Measurements from ENCODE around the gene SECTM1.

Gene SECTM1

DNA sequence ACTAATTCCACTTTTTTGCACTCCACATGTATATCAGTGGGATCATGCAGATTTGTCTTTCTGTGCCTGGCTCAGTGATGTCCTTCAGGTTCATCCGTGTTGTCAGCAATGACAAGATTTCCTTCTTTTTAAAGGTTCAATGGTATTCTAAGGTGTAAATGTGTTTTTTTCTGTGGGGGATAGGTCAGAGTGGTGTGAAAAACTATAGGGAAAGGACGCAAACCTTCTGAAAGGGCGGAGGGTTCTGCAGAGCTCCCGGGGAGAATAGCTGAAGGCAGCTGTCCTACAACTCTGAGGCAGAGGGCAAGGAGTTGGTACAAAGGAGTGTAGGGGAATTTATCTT, 38.1 kb downstream of the SECTM1 start:
- H3K4me1 ChIP-seq (ENCODE audit: control insufficient read depth, insufficient read depth, low read length), result no peaks in the 10 kb centered on the region
- H3K36me3 ChIP-seq (ENCODE audit: control insufficient read depth, insufficient read depth, low read length), result no peaks in the 10 kb centered on the region
- no peaks in the 10 kb centered on the region for H3K9me3 ChIP-seq (ENCODE audit: control insufficient read depth, insufficient read depth, low read length)
- H3K9ac ChIP-seq (ENCODE audit: low read depth, low read length), result no peak overlapping the region
- no peaks in the 10 kb centered on the region for H3K27me3 ChIP-seq (ENCODE audit: control insufficient read depth, insufficient read depth, low read length)
- no peak overlapping the region for H3K4me3 ChIP-seq (ENCODE audit: low read depth, low read length)

DNA sequence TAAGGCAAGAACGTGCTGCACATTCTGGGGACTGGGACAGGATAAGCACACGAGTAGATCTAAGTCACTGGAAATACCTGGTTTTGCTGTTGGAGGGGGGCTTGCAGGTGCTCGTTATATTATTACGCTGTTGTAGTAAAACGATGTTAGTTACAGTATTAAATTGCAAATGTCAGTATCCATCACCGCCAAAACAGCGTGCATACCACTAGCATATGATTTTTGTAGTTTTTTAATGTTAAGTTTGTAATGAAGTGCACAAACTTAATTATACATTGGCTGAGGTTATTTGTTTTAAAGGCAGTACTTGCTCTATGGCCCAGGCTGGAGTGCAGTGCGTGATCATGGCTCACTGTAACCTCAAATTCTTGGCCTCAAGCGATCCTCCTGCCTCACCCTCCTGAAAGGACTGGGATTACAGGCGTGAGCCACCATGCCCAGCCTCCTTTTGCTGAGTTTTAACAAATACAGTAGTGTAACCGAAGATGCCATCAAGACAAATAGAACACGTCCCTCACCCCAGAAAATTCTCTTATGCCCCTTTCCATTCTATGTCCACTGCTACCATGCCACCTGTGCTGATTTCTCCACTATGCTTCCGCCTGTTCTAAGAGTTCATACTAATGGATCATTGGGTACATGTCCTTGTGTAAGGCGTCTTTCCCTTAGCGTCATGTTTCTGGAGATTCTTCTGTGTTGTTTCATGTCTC, 39.3 kb downstream of the SECTM1 start:
- Histone ChIP-seq H3K36me3 (ENCODE audit: control insufficient read depth, insufficient read depth, low read length) (no peaks in the 10 kb centered on the region), H3K9ac (ENCODE audit: low read depth, low read length) (no peak overlapping the region), H3K9me3 (ENCODE audit: control insufficient read depth, insufficient read depth, low read length) (no peaks in the 10 kb centered on the region), H3K4me3 (ENCODE audit: low read depth, low read length) (peak overlapping the region; percentile 64), H3K27me3 (ENCODE audit: control insufficient read depth, insufficient read depth, low read length) (no peaks in the 10 kb centered on the region), H3K4me1 (ENCODE audit: control insufficient read depth, insufficient read depth, low read length) (no peaks in the 10 kb centered on the region)

DNA sequence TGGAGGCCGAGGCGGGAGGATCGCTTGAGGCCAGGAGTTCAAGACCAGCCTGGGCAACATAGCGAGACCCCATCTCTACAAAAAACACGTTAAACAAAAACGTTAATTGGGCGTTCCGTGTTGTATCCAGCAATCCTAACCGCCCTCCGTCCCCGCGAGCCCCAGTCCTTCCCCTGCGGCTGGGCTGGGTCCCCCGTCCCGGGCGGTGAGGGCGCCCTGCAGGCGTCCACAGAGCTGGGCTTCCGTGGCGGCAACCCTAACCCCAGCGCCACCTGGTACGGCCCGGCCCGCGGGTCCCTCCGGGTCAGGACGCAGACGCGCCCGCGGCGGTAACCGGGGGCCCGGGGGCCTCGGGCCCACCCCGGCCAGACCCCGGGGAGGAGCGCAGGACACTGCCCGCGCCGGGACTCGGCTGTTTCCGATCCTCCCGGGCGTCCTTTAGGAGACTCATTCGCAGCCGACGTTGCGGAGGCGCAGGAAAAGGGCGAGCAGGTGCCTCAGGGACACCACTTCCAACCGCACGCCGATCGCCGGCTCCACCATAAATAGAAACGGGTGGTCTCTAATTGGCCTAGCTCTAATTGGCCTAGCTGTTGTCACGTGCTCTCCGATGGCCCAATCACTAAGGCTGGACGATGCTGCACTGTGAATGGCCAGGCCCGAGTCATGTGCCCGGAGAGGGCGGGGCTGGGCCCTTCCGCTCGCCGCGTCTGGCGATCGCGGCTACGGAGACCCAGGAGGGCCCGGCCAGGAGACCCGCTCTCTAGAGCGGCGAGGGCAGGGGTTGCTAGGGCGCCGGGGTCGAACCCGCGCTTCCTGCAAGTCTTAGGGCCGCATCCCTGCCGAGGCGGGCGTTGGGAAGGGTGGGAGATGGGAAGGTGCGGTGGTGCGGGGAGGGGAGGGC, 41.1 kb downstream of the SECTM1 start:
- Histone ChIP-seq H3K4me1 (ENCODE audit: control insufficient read depth, insufficient read depth, low read length) (no peaks in the 10 kb centered on the region), H3K9me3 (ENCODE audit: control insufficient read depth, insufficient read depth, low read length) (no peaks in the 10 kb centered on the region), H3K36me3 (ENCODE audit: control insufficient read depth, insufficient read depth, low read length) (no peaks in the 10 kb centered on the region), H3K9ac (ENCODE audit: low read depth, low read length) (peak overlapping the region; percentile 76), H3K4me3 (ENCODE audit: low read depth, low read length) (peak overlapping the region; percentile 82), H3K27me3 (ENCODE audit: control insufficient read depth, insufficient read depth, low read length) (no peaks in the 10 kb centered on the region)

DNA sequence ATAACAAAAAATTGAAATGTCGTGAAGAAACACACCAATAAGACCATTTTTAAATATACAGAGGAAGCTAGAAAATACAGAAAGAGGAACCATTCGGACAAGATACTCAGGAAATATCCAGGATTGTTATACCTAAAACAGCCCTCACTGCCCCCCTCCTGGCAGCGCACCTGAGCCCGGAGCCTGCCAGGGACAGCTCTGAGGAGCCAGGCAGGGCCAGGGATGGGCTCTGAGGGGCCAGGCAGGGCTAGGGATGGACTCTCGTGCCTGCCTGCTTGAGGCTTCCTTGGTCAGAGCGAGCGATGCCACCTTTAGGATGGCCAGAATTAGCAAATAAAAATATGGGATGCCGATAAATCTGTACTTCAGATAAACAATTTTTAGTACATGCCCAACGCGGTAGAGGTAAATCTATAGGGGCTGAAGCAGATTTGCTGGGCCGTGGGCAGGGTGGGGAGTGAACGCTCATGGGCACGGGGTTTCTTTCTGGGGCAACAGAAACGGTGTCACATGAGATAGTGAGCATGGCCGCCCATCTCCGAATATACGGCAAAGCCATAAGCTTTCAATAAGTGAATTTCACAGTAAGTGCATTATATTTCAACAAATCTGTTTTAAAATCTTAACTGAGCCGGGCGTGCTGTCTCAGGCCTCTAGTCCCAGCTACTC, 41.9 kb downstream of the SECTM1 start:
- Histone ChIP-seq H3K9me3 (ENCODE audit: control insufficient read depth, insufficient read depth, low read length) (no peaks in the 10 kb centered on the region), H3K9ac (ENCODE audit: low read depth, low read length) (no peak overlapping the region), H3K4me1 (ENCODE audit: control insufficient read depth, insufficient read depth, low read length) (no peaks in the 10 kb centered on the region), H3K4me3 (ENCODE audit: low read depth, low read length) (peak overlapping the region; percentile 82), H3K27me3 (ENCODE audit: control insufficient read depth, insufficient read depth, low read length) (no peaks in the 10 kb centered on the region), H3K36me3 (ENCODE audit: control insufficient read depth, insufficient read depth, low read length) (no peaks in the 10 kb centered on the region)

DNA sequence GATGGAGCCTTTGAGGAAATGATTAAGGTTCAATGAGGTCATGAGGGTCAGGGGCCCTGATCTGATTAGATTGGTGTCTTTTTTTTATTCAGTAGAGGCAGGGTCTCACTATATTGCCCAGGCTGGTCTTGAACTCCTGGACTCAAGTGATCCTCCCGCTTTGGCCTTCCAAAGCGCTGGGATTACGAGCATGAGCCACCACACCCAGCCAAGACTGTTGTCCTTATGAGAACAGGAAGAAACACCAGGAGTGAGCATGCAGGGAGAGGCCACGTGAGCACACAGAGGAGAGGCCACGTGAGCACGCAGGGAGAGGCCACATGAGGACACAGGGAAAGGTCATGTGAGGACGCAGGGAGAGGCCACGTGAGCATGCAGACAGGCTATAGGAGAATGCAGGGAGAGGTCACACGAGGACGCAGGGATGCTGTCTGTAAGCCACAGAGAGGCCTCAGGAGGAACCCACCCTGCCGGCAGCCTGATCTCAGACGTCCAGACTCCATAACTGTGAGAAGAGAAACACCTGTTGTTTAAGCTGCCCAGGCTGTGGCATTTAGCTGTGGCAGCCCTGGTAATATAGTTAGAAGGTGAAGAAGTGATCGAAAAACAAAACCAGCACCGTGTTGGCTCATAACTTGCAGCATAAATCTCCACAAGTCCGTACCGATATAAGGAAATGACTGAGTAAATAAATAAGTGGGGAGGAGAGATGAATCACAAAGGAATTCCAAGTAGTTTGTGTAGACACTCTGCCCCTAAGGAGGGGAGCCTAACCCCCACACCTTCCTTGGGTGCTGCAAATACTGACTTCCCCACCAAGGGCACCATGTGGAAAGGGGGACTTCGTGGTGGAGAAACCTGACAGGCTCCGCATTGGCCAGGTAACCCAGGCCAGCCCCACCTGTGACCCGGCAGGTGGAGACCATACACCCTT, 45.4 kb downstream of the SECTM1 start:
- Histone ChIP-seq H3K9ac (ENCODE audit: low read depth, low read length) (no peak overlapping the region), H3K4me1 (ENCODE audit: control insufficient read depth, insufficient read depth, low read length) (no peaks in the 10 kb centered on the region), H3K9me3 (ENCODE audit: control insufficient read depth, insufficient read depth, low read length) (no peaks in the 10 kb centered on the region), H3K27me3 (ENCODE audit: control insufficient read depth, insufficient read depth, low read length) (no peaks in the 10 kb centered on the region), H3K36me3 (ENCODE audit: control insufficient read depth, insufficient read depth, low read length) (no peaks in the 10 kb centered on the region), H3K4me3 (ENCODE audit: low read depth, low read length) (no peak overlapping the region)

DNA sequence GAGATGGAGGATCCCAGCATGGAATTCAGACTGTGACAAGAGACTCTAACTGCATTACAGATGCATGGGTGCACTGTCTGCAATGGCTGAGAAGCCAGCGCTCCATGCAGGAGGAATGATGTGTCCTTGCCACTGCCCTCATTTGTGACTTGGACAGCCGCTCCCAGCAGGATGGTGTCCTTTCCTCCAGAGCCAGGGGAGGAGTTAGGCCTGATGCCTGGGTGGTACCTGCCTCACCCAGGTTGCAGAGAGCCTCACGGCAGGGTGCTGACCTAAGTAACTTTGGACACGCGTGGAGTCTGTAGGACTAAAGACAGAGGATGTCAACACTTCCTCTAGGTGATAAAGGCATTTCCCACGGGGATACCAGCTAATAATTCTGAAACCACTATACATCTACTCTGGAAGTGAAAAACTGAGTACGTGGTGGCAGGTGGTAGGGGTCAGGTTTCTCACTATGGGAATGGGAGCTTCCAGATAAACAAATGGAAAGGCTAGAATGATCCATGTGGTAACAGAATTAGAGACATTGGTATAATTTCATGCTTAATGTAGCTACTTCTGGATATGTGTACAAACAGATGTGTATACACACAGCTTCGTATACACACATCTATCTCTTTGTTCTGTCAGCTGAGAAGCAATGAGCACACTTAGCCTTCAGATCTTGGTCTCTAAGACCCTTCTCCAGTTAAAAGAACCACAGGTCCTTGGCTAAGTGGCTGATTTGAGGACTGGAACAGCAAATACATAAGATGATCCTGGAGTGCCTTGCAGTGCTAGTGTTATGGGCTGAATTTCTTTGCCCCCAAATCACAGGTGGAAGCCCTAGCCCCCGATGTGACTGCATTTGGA, 46.3 kb downstream of the SECTM1 start:
- Histone ChIP-seq H3K4me3 (ENCODE audit: low read depth, low read length) (no peak overlapping the region), H3K9ac (ENCODE audit: low read depth, low read length) (no peak overlapping the region), H3K36me3 (ENCODE audit: control insufficient read depth, insufficient read depth, low read length) (no peaks in the 10 kb centered on the region), H3K4me1 (ENCODE audit: control insufficient read depth, insufficient read depth, low read length) (no peaks in the 10 kb centered on the region), H3K27me3 (ENCODE audit: control insufficient read depth, insufficient read depth, low read length) (no peaks in the 10 kb centered on the region), H3K9me3 (ENCODE audit: control insufficient read depth, insufficient read depth, low read length) (no peaks in the 10 kb centered on the region)

DNA sequence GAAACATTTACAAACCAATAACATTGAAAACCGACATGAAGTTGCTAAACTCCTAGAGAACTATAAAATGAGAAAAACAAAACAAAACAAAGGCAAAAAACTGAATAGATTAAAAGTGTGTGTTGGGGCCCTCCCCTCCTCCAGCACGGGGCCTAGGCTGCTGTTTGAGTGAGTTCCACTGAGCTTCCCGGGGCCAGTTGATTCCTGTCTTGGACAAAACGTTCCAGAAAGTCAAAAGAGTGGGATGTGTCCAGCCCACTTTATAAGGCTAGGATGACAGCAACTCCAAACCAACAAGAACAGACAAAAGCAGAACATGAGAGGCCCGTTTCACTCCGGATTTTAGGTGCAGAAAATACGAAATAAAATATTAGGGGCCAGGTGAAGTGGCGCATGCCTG, 48.4 kb downstream of the SECTM1 start:
- H3K9ac ChIP-seq (ENCODE audit: low read depth, low read length), result no peak overlapping the region

DNA sequence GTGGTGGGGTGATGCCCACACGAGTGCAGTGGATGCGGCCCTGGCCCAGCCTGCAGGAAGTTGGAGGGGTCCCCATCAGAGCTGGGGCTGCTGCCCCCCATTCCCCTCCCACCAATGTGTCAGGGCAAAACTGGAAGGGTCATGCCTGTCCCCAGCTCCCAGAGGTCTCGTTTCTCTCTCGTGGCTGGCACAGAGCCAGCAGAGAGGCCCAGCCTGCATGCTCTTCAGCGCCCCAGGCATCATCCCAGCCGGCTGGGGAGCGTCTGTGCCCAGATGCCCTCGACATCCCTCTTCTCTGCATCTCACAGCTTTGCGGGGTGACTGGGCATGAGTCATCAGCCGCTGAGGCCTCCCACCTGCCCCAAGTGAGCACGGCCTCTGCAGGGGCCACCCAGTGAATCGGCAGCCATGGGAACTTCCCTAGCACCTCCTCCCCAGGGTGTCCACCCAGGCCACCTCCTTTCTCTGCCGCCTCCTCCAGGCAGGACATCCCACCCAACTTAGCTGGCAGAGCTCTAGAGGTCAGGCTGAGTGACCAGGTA, 50.3 kb downstream of the SECTM1 start:
- H3K4me1 ChIP-seq (ENCODE audit: control insufficient read depth, insufficient read depth, low read length), result no peaks in the 10 kb centered on the region
- H3K4me3 ChIP-seq (ENCODE audit: low read depth, low read length), result no peak overlapping the region
- H3K9ac ChIP-seq (ENCODE audit: low read depth, low read length), result no peak overlapping the region

More for the DNA sequence above, 48.4 kb downstream of the SECTM1 start:
- Histone ChIP-seq H3K27me3 (ENCODE audit: control insufficient read depth, insufficient read depth, low read length) (no peaks in the 10 kb centered on the region), H3K36me3 (ENCODE audit: control insufficient read depth, insufficient read depth, low read length) (no peaks in the 10 kb centered on the region), H3K4me3 (ENCODE audit: low read depth, low read length) (no peak overlapping the region), H3K9me3 (ENCODE audit: control insufficient read depth, insufficient read depth, low read length) (no peaks in the 10 kb centered on the region), H3K4me1 (ENCODE audit: control insufficient read depth, insufficient read depth, low read length) (no peaks in the 10 kb centered on the region)

DNA sequence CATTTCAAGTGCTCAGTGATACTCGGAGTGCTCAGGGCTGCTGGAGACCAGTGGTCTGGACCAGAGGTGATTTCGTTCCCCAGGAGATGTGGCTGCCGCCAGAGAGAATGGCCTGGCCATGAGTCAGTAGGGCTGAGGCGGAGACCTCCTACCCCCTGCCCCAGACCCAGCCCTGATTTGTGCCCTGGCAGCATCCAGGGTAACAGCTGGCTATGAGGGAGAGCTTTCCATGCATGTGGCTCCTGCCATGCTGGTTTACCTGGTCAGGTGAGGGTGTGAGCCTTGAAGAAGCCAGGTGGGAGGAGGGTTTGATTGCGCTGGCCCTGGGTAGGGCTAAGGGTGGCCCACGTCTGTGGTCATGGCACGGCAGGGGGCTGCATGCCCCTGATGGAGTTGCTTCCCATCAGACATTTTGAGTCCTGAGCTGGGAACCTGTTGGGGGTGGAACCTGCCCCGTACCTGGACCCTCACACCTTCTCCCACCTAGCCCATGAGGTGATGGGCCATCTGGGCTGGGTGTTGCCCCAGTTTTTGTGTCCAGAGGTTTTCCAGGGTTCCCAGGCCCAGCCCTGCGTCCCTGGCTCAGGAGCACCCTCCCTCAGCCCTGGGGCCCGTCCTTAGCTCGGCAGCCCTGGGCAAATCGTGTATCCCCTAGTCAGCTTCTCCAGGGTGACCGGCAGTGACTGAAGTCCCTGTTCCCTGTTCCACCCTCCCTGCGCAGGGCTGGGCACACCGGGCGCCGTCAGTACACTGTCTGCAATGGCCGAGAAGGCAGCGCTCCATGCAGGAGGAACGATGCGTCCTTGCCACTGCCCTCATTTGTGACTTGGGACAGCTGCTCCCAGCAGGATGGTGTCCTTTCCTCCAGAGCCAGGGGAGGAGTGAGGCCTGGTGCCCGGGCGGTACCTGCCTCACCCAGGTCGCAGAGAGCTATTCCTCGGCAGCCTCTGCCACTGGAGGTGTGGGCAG, 51.0 kb downstream of the SECTM1 start:
- H3K4me3 ChIP-seq (ENCODE audit: low read depth, low read length), result no peak overlapping the region
- no peaks in the 10 kb centered on the region for H3K36me3 ChIP-seq (ENCODE audit: control insufficient read depth, insufficient read depth, low read length)
- H3K27me3 ChIP-seq (ENCODE audit: control insufficient read depth, insufficient read depth, low read length), result no peaks in the 10 kb centered on the region
- H3K9ac ChIP-seq (ENCODE audit: low read depth, low read length), result no peak overlapping the region
- H3K9me3 ChIP-seq (ENCODE audit: control insufficient read depth, insufficient read depth, low read length), result no peaks in the 10 kb centered on the region
- H3K4me1 ChIP-seq (ENCODE audit: control insufficient read depth, insufficient read depth, low read length), result no peaks in the 10 kb centered on the region

More for the DNA sequence above, 50.3 kb downstream of the SECTM1 start:
- Histone ChIP-seq H3K27me3 (ENCODE audit: control insufficient read depth, insufficient read depth, low read length) (no peaks in the 10 kb centered on the region), H3K36me3 (ENCODE audit: control insufficient read depth, insufficient read depth, low read length) (no peaks in the 10 kb centered on the region), H3K9me3 (ENCODE audit: control insufficient read depth, insufficient read depth, low read length) (no peaks in the 10 kb centered on the region)

Data from iPS-15b (cell line).